NOMO-1 treated with dmso at 0.1 percent for 144 hours (cell line): Measurements from ENCODE around the gene CREBRF.
"Not testable (repeated sequence)": the region's sequence is repeated elsewhere in the genome, so short reads cannot be mapped to it uniquely, and the experiment has no call there.

Source experiments
- DNase-seq: peaks from one replicate; lab custom pipeline; 2025; ENCODE audit not compliant: unreplicated experiment; lab: John Stamatoyannopoulos, UW

CREBRF gene

DNA sequence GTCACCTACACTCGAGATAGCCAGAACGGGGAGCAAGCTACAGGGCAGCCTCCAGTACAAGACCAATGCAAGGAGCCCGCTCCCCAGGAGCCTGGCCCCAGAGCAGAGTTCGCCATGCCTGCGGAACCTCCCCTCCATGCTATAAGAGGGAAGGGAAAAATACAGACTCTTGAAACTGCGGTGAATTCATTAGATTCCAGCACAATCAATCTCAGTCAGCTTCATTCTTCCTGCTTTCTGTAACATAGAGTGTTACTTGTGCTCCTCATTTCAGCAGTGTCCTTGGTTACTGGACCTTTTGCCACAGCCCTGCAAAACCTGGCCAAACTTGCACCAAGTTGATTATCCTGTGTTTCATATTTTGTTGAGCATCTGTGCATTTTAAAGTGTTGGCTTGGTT, 22.2 kb upstream of the CREBRF start:
- DNase-seq = no peak

DNA sequence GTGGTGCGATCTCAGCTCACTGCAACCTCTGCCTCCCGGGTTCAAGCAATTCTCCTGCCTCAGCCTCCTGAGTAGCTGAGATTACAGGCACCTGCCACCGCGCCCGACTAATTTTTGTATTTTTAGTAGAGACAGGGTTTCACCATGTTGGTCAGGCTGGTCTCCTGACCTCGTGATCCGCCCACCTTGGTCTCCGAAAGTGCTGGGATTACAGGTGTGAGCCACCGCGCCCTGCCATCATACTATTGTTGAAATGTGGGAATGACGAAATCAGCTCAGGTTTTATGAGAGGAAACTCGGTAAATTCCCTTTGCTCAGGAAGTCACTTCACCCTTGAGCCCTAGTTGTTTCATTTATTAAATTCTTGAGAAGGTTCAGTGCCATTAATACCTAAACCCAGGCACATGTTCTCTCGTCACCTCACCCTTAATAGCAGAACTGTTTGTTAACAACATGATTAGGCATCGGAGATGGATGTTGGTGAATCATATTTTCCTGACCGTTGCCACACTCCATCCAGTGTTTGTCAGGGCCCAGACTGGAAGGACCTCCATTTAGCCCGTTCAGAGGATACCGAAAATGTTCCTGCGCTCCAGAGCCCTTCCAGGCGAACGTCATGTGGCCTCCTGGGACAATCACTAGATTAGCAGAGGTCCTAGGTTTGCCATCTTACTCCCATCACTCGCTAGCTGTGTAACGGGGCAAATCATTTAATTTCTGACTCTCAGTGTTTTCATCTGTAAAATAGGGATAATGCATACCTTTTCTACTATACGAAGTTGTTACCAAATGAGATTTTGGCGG, 20.0 kb upstream of the CREBRF start:
- DNase-seq = no peak

DNA sequence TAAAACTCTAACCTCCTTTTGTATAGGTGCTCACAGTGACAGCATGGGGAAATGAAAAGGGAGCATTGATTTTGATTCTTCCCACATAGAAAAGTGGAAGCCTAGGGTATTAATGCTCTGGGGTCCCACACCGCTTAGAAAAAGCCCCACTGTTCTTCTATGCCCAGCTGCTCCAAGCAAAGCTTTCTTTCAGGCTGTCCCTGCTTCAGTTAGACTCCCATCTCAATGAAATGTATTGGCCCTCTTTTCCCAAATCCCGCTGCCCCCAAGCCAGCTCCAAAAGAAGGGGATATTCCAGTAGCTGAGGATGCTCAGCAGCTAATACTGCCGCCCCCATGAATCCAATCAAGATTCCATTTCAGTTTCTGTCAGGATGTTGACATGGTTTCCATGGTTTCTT, 17.0 kb upstream of the CREBRF start:
- no peak for DNase-seq

DNA sequence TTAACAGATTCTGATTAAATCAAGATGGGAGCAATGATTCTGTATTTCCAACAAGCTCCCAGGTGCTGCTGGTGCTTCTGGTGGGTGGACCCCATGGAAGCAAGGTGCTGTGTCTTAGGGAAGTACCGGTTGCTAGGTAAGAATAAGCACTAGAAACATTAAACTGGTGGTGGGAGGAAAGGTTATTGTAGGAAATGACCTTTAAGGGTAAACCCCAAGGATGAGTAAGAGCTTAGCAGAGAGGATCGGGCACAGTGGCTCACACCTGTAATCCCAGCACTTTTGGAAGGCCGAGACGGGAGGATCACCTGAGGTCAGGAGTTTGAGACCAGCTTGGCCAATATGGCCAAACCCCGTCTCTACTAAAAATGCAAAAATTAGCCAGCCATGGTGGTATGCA, 16.2 kb upstream of the CREBRF start:
- DNase-seq = no peak

DNA sequence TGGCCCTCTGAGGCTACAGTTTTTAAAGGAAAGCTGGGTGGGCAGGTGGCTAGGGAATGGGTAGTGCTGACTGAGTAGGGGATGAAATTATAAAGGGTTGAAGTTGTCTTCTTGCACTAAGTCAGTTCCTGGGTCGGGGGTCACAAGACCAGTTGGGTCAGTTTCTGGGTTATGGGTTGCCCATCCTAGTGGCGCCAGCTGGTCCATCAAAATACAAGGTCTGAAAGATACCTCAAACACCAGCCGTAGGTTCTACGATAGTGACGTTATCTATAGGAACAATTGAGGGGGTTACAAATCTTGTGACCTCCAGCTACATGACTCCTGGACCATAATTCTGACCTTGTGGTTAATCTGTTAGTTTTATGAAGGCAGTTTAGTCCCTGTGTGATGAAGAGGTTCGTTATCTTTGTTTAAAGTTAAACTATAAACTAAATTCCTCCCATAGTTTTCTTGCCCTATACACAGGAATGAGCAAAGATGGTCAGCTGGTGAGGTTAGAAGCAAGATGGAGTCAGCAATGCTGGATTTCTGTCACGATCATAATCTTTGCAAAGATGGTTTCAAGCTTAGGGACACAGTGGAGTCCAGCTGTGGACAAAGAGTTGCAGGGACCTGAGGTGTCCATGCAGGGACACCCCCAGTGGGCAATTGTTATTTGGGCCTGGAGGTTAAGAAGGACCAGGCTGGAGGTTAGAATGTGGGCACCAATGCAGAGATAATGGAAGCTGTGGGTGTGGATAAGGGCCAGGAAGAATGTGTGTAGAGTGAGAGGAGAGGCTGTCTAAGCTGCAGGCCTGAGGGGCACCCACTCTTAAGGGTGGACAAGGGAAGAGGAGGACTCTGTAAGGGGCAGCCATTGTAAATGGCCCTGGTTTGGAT, 14.0 kb upstream of the CREBRF start:
- DNase-seq = no peak

DNA sequence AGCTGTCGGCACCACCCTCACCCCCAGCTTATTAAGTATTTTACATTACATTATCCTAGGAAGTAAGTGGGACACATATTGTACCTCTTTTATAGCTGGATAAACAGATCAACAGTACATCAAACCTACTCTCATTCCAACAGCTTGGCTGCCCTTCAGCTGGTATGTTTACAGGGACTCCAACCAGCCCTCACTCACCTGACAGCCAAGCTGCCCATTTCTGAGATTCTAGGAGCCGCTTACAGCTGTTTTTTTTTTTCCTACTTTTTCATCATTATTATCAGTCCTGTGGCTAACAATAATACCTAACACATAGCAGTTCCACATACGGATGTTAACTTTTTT, 13.4 kb upstream of the CREBRF start:
- no peak for DNase-seq

DNA sequence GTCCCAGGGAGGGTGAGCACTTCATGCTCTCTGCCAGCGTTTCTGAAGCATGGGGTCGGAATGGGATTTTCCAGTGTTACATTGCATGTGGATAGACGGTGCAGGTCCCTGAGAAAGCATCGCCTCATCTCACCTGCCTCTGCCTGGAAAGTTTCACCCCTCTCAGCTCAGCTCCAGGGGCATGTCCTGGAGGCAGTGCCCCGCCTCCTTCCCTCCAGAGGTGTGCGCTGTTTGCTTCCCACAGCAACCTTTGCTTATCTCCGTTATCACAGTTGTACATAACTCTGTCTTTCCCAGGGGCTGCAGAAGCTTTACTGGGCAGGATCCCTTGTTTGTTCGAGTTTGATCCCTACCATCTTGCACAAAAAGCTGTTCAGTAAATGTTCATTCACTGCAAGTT, 10.7 kb upstream of the CREBRF start:
- no peak for DNase-seq

DNA sequence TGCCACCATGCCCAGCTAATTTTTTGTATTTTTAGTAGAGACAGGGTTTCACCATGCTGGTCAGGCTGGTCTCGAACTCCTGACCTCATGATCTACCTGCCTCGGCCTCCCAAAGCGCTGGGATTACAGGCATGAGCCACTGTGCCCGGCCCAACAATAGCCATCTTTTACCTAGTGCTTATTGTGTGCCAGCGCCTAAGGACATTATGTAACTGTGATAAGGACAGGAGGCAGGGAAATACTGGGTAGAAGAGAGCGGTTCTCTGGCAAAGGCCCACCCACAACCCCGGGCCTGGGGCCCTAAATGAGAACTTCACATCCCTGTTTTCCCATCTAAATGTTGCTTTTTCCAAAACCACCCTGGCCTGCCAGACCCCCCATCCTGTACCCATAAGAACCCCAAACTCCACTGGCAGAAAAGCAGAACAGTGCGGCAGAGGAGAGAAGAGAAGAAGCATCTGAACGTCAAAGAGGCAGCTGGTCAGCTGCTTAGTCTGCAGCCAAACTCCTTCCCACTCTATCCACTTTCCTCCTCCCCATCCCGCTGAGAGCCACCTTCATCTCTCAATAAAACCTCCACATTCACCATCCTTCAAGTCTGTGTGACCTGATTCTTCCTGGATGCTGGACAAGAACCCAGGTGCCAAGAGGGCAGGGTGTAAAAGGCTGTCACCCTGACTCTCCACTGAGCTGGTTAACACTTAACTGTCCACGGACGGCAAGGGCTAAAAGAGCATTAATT, 8.9 kb upstream of the CREBRF start:
- DNase-seq = not testable (repeated sequence)

DNA sequence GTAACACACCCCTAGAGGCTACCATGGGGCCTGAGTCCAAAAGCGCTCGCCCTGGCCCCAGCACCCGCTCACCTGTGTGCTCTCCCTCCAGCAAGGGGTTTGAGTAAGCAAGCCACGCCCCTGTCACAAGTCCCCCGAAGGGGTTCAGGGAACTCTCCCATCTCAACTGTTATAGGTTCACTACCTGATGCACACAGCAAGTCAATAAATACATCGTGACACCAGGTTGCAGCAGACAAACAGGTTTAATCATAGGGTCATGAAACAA, 8.4 kb upstream of the CREBRF start:
- DNase-seq = no peak

DNA sequence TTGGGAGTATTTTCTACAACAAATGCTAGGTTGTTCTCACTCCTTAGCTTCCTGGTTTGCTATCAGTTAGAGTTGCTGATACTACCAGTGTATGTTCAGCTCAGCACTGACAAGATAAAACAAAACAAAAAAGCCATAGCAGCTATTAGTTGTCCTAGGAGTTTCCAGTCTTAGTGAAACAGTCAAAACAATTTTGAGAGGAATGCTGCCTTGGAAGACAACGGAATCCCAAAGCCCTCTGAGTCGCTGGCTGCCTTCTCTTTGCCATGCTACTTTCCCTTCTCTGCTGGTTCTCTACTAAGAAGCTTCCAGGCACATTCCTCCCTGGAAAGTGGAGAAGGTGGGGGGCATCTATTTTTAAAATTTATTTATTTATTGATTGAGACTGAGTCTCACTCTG, 5.4 kb upstream of the CREBRF start:
- DNase-seq = no peak

DNA sequence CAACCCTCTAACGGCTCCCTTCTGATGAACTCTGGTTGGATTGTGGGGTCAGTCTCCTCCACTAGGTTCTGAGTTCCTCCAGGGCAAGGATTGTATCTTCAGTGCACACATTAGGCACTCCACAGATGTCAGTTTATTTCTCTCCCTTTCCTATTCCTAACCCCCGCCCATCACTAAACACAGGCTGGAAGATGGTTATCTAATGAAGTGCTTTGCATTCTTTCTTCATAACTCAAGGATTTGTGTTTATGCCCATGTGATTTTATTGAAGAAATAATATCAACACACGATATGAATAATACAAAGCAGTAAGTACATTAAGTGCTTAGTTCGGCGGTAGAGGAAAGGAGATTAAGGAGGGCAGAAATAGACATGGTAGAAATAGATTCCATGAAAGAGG, 4.4 kb upstream of the CREBRF start:
- DNase-seq = no peak

DNA sequence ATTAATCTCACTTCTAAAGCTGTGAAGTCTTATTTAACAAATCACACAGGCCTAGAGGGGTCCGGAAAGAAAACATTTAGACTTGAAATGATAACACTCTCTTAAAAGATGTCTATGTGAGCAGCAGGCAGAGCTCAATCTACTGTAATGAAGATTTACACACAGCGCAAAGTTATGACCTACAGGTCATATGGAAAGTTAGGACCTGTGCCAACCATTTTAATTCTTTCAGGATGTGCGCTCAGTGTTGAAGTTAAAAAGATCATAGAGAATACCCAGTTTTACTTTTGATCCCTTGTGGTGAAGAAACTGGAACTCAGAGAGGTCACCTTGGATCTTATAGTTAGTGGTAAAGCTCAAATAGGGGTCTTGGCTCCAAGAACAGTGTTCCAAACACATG, 3.1 kb upstream of the CREBRF start:
- no peak for DNase-seq

DNA sequence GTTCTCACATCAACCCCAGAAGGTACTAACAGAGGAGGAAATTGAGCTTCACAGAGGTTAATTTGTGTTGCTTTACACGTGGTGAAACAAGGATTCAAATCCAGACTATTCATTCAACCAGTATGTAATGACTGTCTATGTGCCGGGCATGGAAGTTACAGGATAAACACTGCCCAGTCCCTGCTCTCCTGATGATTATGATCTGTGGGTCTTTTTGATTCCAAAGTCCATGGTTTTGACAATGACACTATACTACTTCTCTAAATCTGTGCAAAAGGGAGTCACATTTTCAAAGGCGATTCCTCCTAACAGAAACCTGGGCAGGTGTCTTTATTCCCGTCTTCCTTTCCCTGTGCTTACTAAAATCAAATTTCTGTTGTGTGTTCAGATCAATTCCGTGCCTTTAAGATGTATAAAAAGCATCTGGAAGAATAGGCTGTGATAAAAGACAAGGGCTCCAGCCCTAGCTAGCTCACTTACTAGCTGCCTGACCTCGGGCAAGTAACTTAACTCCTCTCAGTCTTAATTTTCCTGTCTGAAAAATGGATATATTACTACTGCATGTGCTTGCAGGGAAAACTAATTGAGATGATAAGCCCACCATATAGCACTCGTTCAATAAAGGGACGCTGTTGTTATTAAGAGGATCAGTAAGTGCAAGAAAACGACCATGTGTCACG, 970 bp upstream of the CREBRF start:
- no peak for DNase-seq

DNA sequence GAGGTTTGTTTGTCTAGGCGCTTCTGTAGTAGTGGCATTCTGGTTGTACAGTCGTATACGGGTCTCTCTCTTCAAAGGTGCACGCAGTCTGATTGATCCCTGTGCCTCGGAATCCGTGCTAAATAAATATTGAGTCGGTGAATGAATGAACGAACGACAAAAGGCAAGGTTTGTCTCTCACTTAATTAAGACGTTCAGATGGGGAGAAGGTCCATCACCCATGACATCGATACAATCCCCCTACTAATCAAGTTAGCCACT, 500 bp upstream of the CREBRF start:
- DNase-seq = no peak

DNA sequence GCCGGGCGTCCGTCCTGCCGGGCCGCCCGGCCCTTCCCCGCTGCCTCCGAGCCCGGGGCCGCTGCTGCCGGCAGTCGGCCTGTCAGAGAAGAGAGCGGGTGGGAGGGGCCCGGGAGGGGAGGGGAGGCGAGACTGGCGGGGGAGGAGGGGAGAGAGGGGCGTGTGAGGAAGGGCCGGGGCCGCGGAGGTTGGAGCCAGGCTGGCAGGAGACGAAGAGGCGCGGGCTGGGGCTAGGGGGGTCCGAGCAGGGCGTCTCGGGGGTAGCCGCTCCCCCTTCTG, 570 bp downstream of the CREBRF start:
- DNase-seq = peak; percentile 71

DNA sequence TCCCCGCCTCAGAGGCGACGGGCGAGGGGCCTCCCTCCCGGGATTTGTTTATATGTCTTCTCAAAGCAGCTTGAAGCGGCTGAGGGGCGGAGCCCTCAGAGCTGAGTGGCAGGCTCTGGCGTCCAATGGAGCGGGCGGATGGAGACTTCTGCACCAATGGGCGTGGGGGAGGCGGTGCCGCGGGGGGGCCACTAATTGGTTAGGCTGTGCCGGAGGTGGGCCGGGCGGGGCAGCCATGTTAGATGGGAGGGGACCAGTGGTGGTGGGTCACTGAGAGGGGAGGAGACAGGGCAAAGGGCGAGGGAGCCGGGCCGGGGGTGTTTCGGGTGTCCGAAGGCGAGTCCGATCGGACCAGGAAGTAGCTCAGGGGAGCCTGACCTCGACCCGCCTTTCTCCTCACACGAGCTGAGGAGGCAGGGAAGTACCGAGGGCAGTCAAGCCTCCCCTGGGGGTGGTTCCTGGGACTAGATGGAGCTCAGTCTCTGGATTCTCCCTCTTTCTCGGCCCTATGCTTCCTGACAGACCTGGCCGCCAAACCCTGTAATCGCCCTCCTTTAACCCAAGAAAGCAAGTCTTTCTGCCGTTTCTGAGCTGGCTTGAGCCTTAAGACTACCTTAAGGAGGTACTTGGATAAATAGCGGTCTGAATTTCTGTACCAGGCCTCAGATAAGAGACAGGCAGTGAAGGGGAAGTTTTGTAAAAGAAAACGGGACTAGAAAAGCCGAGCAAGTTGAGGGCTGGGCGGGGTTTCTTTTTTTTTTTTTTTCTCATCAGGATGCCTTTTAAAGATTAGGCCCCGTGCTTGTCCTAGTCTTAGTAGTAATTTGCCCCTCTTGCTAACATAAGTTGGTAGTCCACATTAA, 1.1 kb downstream of the CREBRF start:
- peak; percentile 90 for DNase-seq

DNA sequence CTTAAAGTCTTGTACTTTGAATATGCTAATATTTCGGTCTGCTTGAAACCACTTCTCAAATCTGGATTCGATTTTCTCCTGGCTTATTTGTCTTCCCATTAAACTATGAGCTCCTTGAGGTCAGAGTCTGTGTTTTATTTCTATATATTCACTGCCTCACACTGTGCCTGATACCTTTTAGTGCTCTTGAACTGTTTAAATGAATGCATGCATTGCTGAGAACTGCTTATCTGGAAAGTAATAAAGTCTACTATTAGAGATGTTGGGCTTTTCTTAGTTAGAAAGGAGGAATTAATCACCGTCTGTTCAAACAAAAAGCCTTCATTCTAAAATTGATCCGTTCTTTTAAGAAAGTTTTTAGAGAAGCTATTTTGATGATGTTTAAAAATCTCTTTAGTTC, 6.0 kb downstream of the CREBRF start:
- DNase-seq = no peak

DNA sequence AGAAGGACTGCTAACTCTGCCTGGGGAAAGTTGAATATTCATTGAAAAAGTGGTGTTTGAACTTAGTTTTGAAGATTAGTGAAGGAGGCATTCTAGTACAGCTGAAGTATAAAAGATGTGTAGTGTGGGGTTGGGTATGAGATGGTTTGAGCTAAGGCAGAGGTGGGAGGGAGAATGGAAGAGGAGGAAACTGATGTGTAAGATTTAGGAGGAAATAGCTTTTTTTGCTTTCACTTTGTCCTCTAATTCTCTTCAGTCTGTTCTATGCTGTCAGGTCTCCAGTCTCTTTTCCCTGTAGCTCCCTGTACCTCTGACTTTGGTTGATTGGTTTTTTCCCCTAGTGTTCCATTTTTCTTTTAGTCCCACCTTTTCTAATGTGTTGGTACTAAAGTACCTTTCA, 9.0 kb downstream of the CREBRF start:
- no peak for DNase-seq

DNA sequence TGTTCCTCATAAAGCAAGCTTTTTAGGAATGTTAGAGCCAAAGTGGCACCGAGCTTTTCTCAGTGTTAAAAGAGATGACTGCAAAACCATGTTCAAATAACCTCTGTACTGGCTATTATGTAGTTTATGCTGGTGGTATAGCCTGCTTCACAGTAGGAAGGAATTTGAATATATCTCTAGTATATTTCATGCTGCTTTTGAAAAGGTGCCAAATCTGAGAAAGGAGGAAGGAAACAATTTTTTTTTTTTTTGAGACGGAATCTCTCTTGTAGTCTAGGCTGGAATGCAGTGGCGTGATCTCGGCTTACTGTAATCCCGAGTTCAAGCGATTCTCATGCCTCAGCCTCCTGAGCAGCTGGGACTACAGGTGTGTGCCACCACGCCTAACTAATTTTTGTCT, 13.5 kb downstream of the CREBRF start:
- DNase-seq = no peak

DNA sequence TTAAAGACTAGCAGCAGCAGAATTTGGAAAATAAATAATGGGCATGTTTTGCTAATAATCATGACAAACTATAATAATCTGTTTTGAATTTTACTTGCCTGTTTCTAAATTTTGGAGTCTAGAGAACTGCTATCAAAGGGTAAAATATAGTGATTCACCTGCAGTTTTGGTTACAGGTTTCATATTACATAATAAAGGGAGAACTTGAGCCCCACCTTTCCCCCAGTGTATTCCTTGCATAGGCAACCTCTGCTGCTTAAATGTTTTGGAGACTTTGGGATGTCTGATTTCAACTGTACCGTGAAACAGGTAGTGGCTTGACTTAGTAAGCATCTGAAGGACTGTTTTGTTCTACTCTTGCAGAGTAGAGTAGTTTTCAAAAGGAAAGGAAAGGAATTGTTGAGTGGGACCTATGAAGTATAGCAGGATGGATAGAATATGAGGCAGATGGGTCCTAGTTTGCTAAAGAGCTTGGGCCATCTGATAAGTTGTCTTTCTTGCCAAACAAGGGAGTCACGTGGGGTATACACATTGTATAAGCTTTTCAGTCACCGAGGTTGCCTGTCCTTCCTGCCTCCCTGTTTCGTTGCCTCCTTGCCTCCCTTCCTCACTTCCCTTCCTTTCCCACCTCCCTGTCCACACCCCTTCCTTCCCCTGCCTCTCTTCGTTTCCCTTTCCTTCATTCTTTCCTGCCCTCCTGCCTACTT, 19.1 kb downstream of the CREBRF start:
- no peak for DNase-seq

DNA sequence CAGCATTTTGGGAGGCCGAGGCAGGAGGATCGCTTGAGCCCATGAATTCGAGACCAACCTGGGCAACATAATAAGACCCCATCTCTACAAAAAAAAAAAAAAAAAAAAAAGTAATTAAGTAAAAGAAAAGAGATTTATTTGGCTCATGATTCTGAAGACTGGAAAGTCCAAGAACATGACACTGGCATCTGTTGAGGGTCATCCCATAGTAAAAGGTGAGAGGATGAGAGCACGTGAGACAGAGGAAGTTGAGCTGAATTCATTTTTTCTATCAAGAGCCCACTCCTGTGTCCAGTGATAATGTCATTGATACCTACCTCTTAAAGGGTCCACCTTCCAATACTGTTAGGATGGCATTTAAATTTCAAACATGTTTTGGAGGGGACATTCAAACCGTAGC, 19.8 kb downstream of the CREBRF start:
- DNase-seq = no peak
